NCI-H146 treated with DMSO at 0.1 percent for 48 hours (cell line): ENCODE results near the gene BAHCC1.
"Not testable (repeated sequence)": the region's sequence is repeated elsewhere in the genome, so short reads cannot be mapped to it uniquely, and the experiment has no call there.

ENCODE experiments used
- DNase-seq: peaks from one replicate; lab custom pipeline; 2025; ENCODE audit not compliant: unreplicated experiment; lab: John Stamatoyannopoulos, UW

Gene BAHCC1

GRCh38 chr17:81425716-81426392 is 30.6 kb downstream of the BAHCC1 start:
- not testable (repeated sequence) for DNase-seq

GRCh38 chr17:81426393-81427172 is 31.3 kb downstream of the BAHCC1 start:
- no peak for DNase-seq

GRCh38 chr17:81427173-81428120 is 32.2 kb downstream of the BAHCC1 start:
- DNase-seq: no peak

- no peak for DNase-seq
Measured at GRCh38 chr17:81428121-81428515, 32.9 kb downstream of the BAHCC1 start.

- DNase-seq: no peak
Measured at GRCh38 chr17:81428516-81428915, 33.3 kb downstream of the BAHCC1 start.

- no peak for DNase-seq
Measured at GRCh38 chr17:81428948-81429774, 33.9 kb downstream of the BAHCC1 start.

GRCh38 chr17:81429821-81430551 is 34.7 kb downstream of the BAHCC1 start:
- no peak for DNase-seq

- DNase-seq: no peak
Measured at GRCh38 chr17:81431545-81432482, 36.6 kb downstream of the BAHCC1 start.

- no peak for DNase-seq
Measured at GRCh38 chr17:81432941-81433340, 37.7 kb downstream of the BAHCC1 start.

GRCh38 chr17:81433656-81434055 is 38.4 kb downstream of the BAHCC1 start:
- DNase-seq: no peak

GRCh38 chr17:81434072-81434471 is 38.8 kb downstream of the BAHCC1 start:
- DNase-seq: no peak

GRCh38 chr17:81434681-81435417 is 39.6 kb downstream of the BAHCC1 start:
- no peak for DNase-seq

GRCh38 chr17:81435652-81436293 is 40.5 kb downstream of the BAHCC1 start:
- DNase-seq: no peak

GRCh38 chr17:81436294-81436849 is 41.1 kb downstream of the BAHCC1 start:
- no peak for DNase-seq

- no peak for DNase-seq
Measured at GRCh38 chr17:81437191-81437651, 42.0 kb downstream of the BAHCC1 start.

GRCh38 chr17:81438007-81438659 is 42.9 kb downstream of the BAHCC1 start:
- DNase-seq: no peak

- DNase-seq: no peak
Measured at GRCh38 chr17:81438688-81439087, 43.4 kb downstream of the BAHCC1 start.
